ENCODE data around the gene GPR162. TPM values are rescaled to one million over a fixed set of nuclear protein-coding genes. Genes with fewer than 3 reads are reported as not detected.

Gene GPR162
- total and polyA plus RNA-seq, 12 donors = 1.1 to 42.6 (median 5.1) TPM

DNA sequence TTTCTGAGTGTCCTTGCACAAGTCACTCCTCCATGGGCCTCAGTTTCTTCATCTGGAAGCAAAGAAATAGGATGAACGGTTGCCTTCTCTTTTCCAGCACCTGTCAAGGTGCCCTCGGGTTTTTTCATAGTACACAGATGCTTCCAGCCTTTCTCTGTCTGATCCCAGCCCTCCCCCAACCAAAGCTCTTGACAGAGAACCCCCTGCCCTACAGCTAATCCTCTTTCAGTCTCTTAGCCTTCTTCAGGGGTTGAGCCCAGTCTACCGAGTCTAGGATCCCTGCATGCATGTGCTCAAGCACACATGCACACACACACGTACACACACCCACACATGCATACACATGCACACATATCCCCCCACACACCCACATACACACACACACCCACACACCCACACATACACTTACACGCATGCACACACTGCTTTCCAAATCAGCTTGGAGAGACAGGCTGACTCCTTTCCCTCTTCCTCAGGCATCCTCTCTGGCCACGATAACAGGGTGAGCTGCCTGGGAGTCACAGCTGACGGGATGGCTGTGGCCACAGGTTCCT, 24.8 kb downstream of the GPR162 start:
- H3K27ac ChIP-seq = no peak overlapping the region
- intact Hi-C loops (cut with DNase I) = no loop called here
- TF ChIP-seq POLR2A (IDR thresholded peaks at IDR 0.05) = no peak
- TF ChIP-seq, protein P1, sequence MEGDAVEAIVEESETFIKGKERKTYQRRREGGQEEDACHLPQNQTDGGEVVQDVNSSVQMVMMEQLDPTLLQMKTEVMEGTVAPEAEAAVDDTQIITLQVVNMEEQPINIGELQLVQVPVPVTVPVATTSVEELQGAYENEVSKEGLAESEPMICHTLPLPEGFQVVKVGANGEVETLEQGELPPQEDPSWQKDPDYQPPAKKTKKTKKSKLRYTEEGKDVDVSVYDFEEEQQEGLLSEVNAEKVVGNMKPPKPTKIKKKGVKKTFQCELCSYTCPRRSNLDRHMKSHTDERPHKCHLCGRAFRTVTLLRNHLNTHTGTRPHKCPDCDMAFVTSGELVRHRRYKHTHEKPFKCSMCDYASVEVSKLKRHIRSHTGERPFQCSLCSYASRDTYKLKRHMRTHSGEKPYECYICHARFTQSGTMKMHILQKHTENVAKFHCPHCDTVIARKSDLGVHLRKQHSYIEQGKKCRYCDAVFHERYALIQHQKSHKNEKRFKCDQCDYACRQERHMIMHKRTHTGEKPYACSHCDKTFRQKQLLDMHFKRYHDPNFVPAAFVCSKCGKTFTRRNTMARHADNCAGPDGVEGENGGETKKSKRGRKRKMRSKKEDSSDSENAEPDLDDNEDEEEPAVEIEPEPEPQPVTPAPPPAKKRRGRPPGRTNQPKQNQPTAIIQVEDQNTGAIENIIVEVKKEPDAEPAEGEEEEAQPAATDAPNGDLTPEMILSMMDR (IDR thresholded peaks at IDR 0.05) = no peak
- H3K4me3 ChIP-seq = no peak overlapping the region
- DNase-seq = no peak
- peaks cover 4 to 8% of the 10 kb centered on the region in 2 donors for H3K4me1 ChIP-seq (replicated peaks in 1 of 2)
- no peaks in the 10 kb centered on the region for H3K27me3 ChIP-seq
- H3K36me3 ChIP-seq (replicated peaks in 1 of 2) = no peaks in the 10 kb centered on the region
- 86 to 94% (median 87%) methylated on average over 7 of the region's 7 CpGs for WGBS, 4 donors
- H3K9me3 ChIP-seq (replicated peaks in 1 of 3) = no peaks in the 10 kb centered on the region

DNA sequence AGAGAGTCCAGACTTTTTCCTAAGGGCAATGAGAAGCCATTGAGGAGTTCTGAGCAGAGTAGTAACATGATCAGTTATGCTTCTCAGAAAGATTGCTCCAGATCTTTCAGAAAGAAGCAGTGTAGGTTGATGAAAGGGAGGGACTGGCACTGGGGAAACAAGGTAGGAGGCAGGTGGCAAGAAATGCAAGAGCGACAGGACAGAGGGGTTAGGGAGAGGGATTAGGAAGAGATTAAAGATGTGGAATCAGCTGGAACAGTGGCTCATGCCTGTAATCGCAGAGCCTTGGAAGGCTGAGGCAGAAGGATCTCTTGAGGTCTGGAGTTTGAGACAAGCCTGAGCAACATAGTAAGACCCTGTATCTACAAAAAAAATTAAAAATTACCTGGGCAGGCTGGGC, 26.1 kb downstream of the GPR162 start:
- Histone ChIP-seq H3K27ac (no peak overlapping the region), H3K27me3 (no peaks in the 10 kb centered on the region), H3K4me1 (replicated peaks in 1 of 2) (peaks cover 4 to 8% of the 10 kb centered on the region in 2 donors), H3K36me3 (replicated peaks in 1 of 2) (no peaks in the 10 kb centered on the region), H3K9me3 (replicated peaks in 1 of 3) (no peaks in the 10 kb centered on the region), H3K4me3 (no peak overlapping the region)
- intact Hi-C loops (cut with DNase I) = no loop called here
- no peak for DNase-seq
- 93 to 98% (median 96%) methylated on average over 2 of the region's 2 CpGs for WGBS, 4 donors
- TF ChIP-seq, protein P1 (IDR thresholded peaks at IDR 0.05) = no peak
- no peak for TF ChIP-seq POLR2A (IDR thresholded peaks at IDR 0.05)

DNA sequence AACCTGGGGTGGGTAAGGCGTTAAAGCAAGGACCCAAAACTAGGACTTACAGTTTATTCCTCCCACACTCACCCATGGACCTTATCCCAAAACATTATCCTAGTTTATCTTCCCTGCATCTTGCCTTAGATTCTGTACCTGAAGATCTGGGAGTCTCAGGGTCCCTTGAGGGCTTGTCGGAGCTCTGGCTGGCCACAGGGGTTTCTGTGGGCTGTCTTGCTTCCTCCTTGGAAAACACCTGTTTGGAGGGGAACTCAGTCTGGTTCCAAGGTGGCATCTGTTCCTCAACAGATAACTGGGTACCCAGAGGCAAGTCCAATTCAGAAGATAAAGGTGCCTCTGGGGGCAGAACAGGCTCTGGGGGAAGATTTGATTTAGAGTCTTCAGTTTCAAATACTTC, 27.8 kb downstream of the GPR162 start:
- Histone ChIP-seq H3K27ac (no peak overlapping the region), H3K27me3 (no peaks in the 10 kb centered on the region), H3K4me3 (no peak overlapping the region), H3K36me3 (replicated peaks in 1 of 2) (no peaks in the 10 kb centered on the region), H3K4me1 (replicated peaks in 1 of 2) (peaks cover 13 to 24% of the 10 kb centered on the region in 2 donors), H3K9me3 (replicated peaks in 1 of 3) (no peaks in the 10 kb centered on the region)
- 81 to 92% (median 87%) methylated on average over 2 of the region's 2 CpGs for WGBS, 4 donors
- no peak for TF ChIP-seq POLR2A (IDR thresholded peaks at IDR 0.05)
- TF ChIP-seq, protein P1 (IDR thresholded peaks at IDR 0.05) = no peak
- DNase-seq = no peak
- intact Hi-C loops (cut with DNase I) = no loop called here

DNA sequence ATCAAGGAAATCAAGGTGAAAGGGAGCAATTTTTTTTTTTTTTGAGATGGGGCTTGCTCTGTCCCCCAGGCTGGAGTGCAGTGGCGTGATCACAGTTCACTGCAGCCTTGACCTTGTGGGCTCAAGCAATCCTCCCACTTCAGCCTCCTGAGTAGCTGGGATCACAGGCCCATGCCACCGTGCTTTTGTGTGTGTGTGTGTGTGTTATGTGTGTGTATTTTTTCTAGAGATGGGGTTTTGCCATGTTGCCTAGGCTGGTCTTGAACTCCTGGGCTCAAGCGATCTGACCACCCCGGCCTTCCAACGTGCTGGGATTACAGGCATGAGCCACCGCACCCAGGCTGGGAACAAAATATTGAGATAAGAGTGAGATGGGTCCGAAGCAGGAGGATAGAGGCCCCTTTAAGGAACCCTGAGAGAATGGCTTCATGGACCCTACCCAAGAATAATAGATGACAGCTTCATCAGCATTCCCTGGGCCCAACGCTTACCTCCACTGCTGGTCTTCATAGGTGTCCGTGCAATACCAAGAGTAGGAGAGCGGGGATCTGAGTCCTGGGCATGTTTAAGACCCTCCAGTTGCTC, 28.4 kb downstream of the GPR162 start:
- H3K36me3 ChIP-seq (replicated peaks in 1 of 2) = no peaks in the 10 kb centered on the region
- intact Hi-C loops (cut with DNase I) = no loop called here
- H3K27ac ChIP-seq = no peak overlapping the region
- 78 to 86% (median 82%) methylated on average over 8 to 10 of the region's 10 CpGs for WGBS, 4 donors
- no peak for DNase-seq
- TF ChIP-seq, protein P1 (IDR thresholded peaks at IDR 0.05) = no peak
- no peak for TF ChIP-seq POLR2A (IDR thresholded peaks at IDR 0.05)
- H3K27me3 ChIP-seq = no peaks in the 10 kb centered on the region
- H3K4me1 ChIP-seq (replicated peaks in 1 of 2) = peaks cover 13 to 24% of the 10 kb centered on the region in 2 donors
- H3K9me3 ChIP-seq (replicated peaks in 1 of 3) = no peaks in the 10 kb centered on the region
- no peak overlapping the region for H3K4me3 ChIP-seq
